ENCODE measurements around the gene C1orf159.

The C1orf159 gene

GRCh38 chr1:1151306-1151705, 35.4 kb upstream of the C1orf159 start:
- Histone ChIP-seq H3K27me3 (ENCODE audit: low read depth, low read length) (no peaks in the 10 kb centered on the region), H3K4me2 (ENCODE audit: low read length) (no peak overlapping the region), H3K4me3 (ENCODE audit: low read length) (no peak overlapping the region), H3K9ac (ENCODE audit: low read length) (no peak overlapping the region), H3K4me1 (ENCODE audit: low read length) (peaks cover 4% of the 10 kb centered on the region), H3K27ac (ENCODE audit: low read length) (no peak overlapping the region), H3K36me3 (replicated peaks; ENCODE audit: low read depth, low read length) (no peaks in the 10 kb centered on the region), H2AFZ (ENCODE audit: low read depth, low read length) (no peak overlapping the region), H3K79me2 (ENCODE audit: low read length) (no peaks in the 10 kb centered on the region), H3K9me3 (ENCODE audit: insufficient read depth, low read length) (no peaks in the 10 kb centered on the region), H4K20me1 (ENCODE audit: insufficient read depth, low read length) (no peaks in the 10 kb centered on the region)
- TF ChIP-seq CTCF (IDR thresholded peaks at IDR 0.05; ENCODE audit: low read depth, low read length) (no peak), EZH2phosphoT487 (IDR thresholded peaks at IDR 0.05; ENCODE audit: low read depth) (no peak)

DNA sequence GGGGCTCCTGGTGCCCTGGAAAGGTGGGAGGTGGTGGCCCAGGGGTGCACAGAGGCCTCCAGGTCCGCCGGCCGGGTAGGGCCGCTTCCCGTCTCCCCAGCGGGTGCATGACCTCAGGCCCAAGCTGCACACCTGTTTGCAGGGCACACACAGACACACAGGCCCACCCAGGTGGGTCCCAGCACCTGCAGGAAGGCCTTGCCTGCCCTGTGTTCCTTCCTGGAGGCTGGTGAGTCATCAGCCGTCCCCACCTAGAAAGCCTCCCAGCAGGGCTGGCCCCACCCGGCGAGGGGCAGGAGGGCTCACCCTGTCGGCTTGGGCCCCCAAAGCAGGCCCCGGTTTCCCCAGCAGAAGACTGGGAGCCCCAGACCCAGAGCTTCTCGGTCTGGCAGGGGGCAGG, 34.2 kb upstream of the C1orf159 start:
- Histone ChIP-seq H3K36me3 (replicated peaks; ENCODE audit: low read depth, low read length) (no peaks in the 10 kb centered on the region), H3K4me3 (ENCODE audit: low read length) (no peak overlapping the region), H3K9ac (ENCODE audit: low read length) (no peak overlapping the region), H3K27me3 (ENCODE audit: low read depth, low read length) (no peaks in the 10 kb centered on the region), H3K79me2 (ENCODE audit: low read length) (no peaks in the 10 kb centered on the region), H3K9me3 (ENCODE audit: insufficient read depth, low read length) (no peaks in the 10 kb centered on the region), H3K4me2 (ENCODE audit: low read length) (no peak overlapping the region), H3K4me1 (ENCODE audit: low read length) (peaks cover 16% of the 10 kb centered on the region), H3K27ac (ENCODE audit: low read length) (no peak overlapping the region), H2AFZ (ENCODE audit: low read depth, low read length) (no peak overlapping the region), H4K20me1 (ENCODE audit: insufficient read depth, low read length) (no peaks in the 10 kb centered on the region)
- no peak for TF ChIP-seq CTCF (IDR thresholded peaks at IDR 0.05; ENCODE audit: low read depth, low read length)
- TF ChIP-seq EZH2phosphoT487 (IDR thresholded peaks at IDR 0.05; ENCODE audit: low read depth): no peak

DNA sequence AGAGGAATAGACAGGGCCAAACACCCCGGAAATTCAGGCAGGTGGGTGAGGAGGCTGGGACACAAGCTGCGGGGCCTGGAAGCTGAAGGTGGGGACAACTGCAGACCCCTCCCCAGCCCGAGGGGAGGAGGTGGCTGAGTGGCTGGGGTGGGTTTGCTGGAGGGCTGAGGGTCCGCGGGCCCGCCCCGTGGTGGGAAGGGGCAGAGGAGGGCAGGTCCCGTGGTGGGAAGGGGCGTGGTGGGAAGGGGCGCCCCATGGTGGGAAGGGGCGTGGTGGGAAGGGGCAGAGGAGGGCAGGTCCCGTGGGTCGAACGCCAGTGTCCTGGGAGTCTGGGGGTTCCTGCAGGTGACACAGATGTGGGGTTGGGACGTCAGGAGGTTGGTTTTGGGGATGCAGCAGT, 33.5 kb upstream of the C1orf159 start:
- Histone ChIP-seq H3K27ac (ENCODE audit: low read length) (no peak overlapping the region), H3K4me2 (ENCODE audit: low read length) (no peak overlapping the region), H3K4me3 (ENCODE audit: low read length) (no peak overlapping the region), H3K9ac (ENCODE audit: low read length) (no peak overlapping the region), H3K27me3 (ENCODE audit: low read depth, low read length) (no peaks in the 10 kb centered on the region), H3K79me2 (ENCODE audit: low read length) (no peaks in the 10 kb centered on the region), H3K4me1 (ENCODE audit: low read length) (peaks cover 23% of the 10 kb centered on the region), H3K36me3 (replicated peaks; ENCODE audit: low read depth, low read length) (no peaks in the 10 kb centered on the region), H2AFZ (ENCODE audit: low read depth, low read length) (no peak overlapping the region), H3K9me3 (ENCODE audit: insufficient read depth, low read length) (no peaks in the 10 kb centered on the region), H4K20me1 (ENCODE audit: insufficient read depth, low read length) (no peaks in the 10 kb centered on the region)
- TF ChIP-seq CTCF (IDR thresholded peaks at IDR 0.05; ENCODE audit: low read depth, low read length) (no peak), EZH2phosphoT487 (IDR thresholded peaks at IDR 0.05; ENCODE audit: low read depth) (no peak)

DNA sequence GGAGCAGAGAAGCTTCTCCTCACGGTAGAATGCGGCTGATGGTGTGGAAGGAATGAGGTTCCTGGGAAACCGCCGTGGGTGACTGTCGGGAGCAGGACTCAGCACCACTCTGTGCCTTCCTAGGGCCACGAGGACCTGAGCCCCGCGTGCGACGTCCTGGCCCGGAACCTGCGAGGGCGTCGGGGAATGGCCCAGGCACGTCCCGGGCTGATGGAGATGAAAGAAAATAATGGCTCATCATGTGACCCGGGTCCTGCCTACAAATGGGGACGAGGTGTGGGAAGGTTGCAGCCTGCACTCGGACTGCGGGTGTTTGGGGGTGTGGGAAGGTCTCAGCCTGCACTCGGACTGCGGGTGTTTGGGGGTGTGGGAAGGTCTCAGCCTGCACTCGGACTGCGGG, 32.7 kb upstream of the C1orf159 start:
- TF ChIP-seq CTCF (IDR thresholded peaks at IDR 0.05; ENCODE audit: low read depth, low read length) (no peak), EZH2phosphoT487 (IDR thresholded peaks at IDR 0.05; ENCODE audit: low read depth) (no peak)
- Histone ChIP-seq H3K27me3 (ENCODE audit: low read depth, low read length) (no peaks in the 10 kb centered on the region), H3K4me1 (ENCODE audit: low read length) (peaks cover 31% of the 10 kb centered on the region), H3K9me3 (ENCODE audit: insufficient read depth, low read length) (no peaks in the 10 kb centered on the region), H3K9ac (ENCODE audit: low read length) (no peak overlapping the region), H3K36me3 (replicated peaks; ENCODE audit: low read depth, low read length) (no peaks in the 10 kb centered on the region), H4K20me1 (ENCODE audit: insufficient read depth, low read length) (no peaks in the 10 kb centered on the region), H3K4me2 (ENCODE audit: low read length) (no peak overlapping the region), H3K4me3 (ENCODE audit: low read length) (no peak overlapping the region), H3K79me2 (ENCODE audit: low read length) (no peaks in the 10 kb centered on the region), H3K27ac (ENCODE audit: low read length) (no peak overlapping the region), H2AFZ (ENCODE audit: low read depth, low read length) (no peak overlapping the region)
